Measurements from ENCODE around the gene TDRKH. TPM values are rescaled to one million over a fixed set of nuclear protein-coding genes. Genes with fewer than 3 reads are reported as not detected.
A peak's percentile ranks its signal among the peaks of the same experiment; 100 is the strongest.

The TDRKH gene
- total and polyA plus RNA-seq, 4 donors: 1.5 to 6.7 (median 3.8) TPM

DNA sequence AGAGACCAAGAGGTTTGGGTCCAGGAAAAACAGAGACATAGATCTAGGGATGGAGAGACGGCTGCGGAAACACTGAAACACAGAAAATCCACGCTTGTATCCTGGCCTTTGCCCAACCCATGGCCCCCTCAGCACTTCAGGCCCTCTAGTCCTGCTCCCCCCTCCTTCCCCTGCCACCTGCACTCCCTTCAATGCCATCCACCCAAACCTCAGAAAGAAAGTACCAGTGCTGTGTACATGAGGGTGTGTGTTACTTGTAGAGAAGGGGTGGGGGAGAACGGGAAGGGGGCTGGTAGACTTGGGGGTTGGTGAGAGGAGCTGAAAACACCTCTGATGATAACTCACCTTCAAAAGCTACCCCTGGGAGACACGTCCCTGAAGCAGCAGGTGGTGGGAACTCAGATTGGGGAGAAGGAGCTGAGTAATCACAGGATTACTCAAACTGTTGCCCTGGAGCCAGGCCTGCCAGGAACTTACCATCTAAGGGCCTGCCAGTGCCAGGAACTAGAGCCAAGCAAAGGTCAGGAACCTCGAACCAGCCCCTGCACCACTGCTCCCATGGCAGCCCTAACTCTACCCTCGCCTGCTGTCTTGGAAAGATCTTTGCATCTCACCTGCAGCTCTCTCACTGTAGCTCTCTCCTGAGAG lies 29.8 kb upstream of the TDRKH start:
- Histone ChIP-seq H3K27ac (ENCODE audit: low read depth in 1 of 2, low read length in 2 of 2) (peak overlapping the region; percentile 58 to 86), H3K27me3 (ENCODE audit: control insufficient read depth in 4 of 4, insufficient read depth in 4 of 4, low read length in 3 of 4) (no peaks in the 10 kb centered on the region), H3K4me1 (ENCODE audit: control insufficient read depth in 4 of 4, insufficient read depth in 4 of 4, low read length in 3 of 4) (peaks cover 12 to 77% (median 50%) of the 10 kb centered on the region in 4 donors), H3K4me3 (ENCODE audit: low read depth in 1 of 3, low read length in 3 of 3) (no peak overlapping the region), H3K9me3 (ENCODE audit: control insufficient read depth in 4 of 4, low read length in 3 of 4) (no peaks in the 10 kb centered on the region), H3K9ac (ENCODE audit: low read depth in 1 of 2, low read length in 2 of 2) (no peak overlapping the region), H3K36me3 (ENCODE audit: control insufficient read depth in 4 of 4, insufficient read depth in 3 of 4, low read depth in 1 of 4, low read length in 3 of 4) (peaks cover 2 to 19% (median 15%) of the 10 kb centered on the region in 4 donors)
- no peak for DNase-seq (ENCODE audit: low spot score)
- TF ChIP-seq, protein P1, sequence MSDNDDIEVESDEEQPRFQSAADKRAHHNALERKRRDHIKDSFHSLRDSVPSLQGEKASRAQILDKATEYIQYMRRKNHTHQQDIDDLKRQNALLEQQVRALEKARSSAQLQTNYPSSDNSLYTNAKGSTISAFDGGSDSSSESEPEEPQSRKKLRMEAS (IDR thresholded peaks at IDR 0.05): peak; percentile 69
- peak; percentile 37 for TF ChIP-seq YY1 (IDR thresholded peaks at IDR 0.05)
- TF ChIP-seq, protein P2, sequence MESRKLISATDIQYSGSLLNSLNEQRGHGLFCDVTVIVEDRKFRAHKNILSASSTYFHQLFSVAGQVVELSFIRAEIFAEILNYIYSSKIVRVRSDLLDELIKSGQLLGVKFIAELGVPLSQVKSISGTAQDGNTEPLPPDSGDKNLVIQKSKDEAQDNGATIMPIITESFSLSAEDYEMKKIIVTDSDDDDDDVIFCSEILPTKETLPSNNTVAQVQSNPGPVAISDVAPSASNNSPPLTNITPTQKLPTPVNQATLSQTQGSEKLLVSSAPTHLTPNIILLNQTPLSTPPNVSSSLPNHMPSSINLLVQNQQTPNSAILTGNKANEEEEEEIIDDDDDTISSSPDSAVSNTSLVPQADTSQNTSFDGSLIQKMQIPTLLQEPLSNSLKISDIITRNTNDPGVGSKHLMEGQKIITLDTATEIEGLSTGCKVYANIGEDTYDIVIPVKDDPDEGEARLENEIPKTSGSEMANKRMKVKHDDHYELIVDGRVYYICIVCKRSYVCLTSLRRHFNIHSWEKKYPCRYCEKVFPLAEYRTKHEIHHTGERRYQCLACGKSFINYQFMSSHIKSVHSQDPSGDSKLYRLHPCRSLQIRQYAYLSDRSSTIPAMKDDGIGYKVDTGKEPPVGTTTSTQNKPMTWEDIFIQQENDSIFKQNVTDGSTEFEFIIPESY (IDR thresholded peaks at IDR 0.05): no peak
- TF ChIP-seq, protein P3, sequence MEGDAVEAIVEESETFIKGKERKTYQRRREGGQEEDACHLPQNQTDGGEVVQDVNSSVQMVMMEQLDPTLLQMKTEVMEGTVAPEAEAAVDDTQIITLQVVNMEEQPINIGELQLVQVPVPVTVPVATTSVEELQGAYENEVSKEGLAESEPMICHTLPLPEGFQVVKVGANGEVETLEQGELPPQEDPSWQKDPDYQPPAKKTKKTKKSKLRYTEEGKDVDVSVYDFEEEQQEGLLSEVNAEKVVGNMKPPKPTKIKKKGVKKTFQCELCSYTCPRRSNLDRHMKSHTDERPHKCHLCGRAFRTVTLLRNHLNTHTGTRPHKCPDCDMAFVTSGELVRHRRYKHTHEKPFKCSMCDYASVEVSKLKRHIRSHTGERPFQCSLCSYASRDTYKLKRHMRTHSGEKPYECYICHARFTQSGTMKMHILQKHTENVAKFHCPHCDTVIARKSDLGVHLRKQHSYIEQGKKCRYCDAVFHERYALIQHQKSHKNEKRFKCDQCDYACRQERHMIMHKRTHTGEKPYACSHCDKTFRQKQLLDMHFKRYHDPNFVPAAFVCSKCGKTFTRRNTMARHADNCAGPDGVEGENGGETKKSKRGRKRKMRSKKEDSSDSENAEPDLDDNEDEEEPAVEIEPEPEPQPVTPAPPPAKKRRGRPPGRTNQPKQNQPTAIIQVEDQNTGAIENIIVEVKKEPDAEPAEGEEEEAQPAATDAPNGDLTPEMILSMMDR (IDR thresholded peaks at IDR 0.05; ENCODE audit: low read depth, low read length, missing input control): no peak
- no peak for TF ChIP-seq GABPA (IDR thresholded peaks at IDR 0.05 in 1 of 2, conservative IDR thresholded peaks at IDR 0.05 in 1 of 2)
- no peak for TF ChIP-seq EGR1 (IDR thresholded peaks at IDR 0.05; ENCODE audit: low read depth in 2 of 2)
- peak in 1 of 2 donors; percentile 71 for TF ChIP-seq JUND (IDR thresholded peaks at IDR 0.05)
- TF ChIP-seq HNF4A (conservative IDR thresholded peaks at IDR 0.05): peak; percentile 45 to 65
- TF ChIP-seq RXRA (IDR thresholded peaks at IDR 0.05): peak; percentile 79 to 81
- TF ChIP-seq TAF1 (conservative IDR thresholded peaks at IDR 0.05): no peak
- no peak for TF ChIP-seq FOXA1 (IDR thresholded peaks at IDR 0.05)
- no peak for TF ChIP-seq NR2F2 (IDR thresholded peaks at IDR 0.05)
- TF ChIP-seq, protein P4, sequence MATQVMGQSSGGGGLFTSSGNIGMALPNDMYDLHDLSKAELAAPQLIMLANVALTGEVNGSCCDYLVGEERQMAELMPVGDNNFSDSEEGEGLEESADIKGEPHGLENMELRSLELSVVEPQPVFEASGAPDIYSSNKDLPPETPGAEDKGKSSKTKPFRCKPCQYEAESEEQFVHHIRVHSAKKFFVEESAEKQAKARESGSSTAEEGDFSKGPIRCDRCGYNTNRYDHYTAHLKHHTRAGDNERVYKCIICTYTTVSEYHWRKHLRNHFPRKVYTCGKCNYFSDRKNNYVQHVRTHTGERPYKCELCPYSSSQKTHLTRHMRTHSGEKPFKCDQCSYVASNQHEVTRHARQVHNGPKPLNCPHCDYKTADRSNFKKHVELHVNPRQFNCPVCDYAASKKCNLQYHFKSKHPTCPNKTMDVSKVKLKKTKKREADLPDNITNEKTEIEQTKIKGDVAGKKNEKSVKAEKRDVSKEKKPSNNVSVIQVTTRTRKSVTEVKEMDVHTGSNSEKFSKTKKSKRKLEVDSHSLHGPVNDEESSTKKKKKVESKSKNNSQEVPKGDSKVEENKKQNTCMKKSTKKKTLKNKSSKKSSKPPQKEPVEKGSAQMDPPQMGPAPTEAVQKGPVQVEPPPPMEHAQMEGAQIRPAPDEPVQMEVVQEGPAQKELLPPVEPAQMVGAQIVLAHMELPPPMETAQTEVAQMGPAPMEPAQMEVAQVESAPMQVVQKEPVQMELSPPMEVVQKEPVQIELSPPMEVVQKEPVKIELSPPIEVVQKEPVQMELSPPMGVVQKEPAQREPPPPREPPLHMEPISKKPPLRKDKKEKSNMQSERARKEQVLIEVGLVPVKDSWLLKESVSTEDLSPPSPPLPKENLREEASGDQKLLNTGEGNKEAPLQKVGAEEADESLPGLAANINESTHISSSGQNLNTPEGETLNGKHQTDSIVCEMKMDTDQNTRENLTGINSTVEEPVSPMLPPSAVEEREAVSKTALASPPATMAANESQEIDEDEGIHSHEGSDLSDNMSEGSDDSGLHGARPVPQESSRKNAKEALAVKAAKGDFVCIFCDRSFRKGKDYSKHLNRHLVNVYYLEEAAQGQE (IDR thresholded peaks at IDR 0.05): no peak
- TF ChIP-seq HNF4G (IDR thresholded peaks at IDR 0.05): no peak
- peak; percentile 17 for TF ChIP-seq FOXA2 (IDR thresholded peaks at IDR 0.05)
- peak; percentile 17 for TF ChIP-seq SP1 (IDR thresholded peaks at IDR 0.05)
- peak in 1 of 2 donors; percentile 9 for TF ChIP-seq RAD21 (IDR thresholded peaks at IDR 0.05)
- TF ChIP-seq, protein P5, sequence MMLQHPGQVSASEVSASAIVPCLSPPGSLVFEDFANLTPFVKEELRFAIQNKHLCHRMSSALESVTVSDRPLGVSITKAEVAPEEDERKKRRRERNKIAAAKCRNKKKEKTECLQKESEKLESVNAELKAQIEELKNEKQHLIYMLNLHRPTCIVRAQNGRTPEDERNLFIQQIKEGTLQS (IDR thresholded peaks at IDR 0.05): no peak
- WGBS: 61% methylated on average over 7 of the region's 7 CpGs
